HepG2 (cell line): Measurements from ENCODE around the gene RSPRY1. TPM values are rescaled to one million over a fixed set of nuclear protein-coding genes. Genes with fewer than 3 reads are reported as not detected.

Experiments
- CBFB ChIP-seq: sonication (generic); formaldehyde crosslinking; IDR thresholded peaks from 2 replicates; pipeline ENCODE4 v1.4.0; 2020; ENCODE audit warnings: missing genetic modification reagents
- DNMT1 ChIP-seq: sonication (generic); formaldehyde crosslinking; IDR thresholded peaks from 2 replicates; pipeline ENCODE4 v1.5.1; 2020; ENCODE audit warnings: mild to moderate bottlenecking, missing genetic modification reagents
- FOXO1 ChIP-seq: sonication (generic); formaldehyde crosslinking; IDR thresholded peaks from 2 replicates; pipeline ENCODE4 v1.4.0; 2020; ENCODE audit warnings: missing genetic modification reagents
- GATA4 ChIP-seq: sonication (generic); IDR thresholded peaks from 2 replicates; pipeline ENCODE4 v1.6.1; 2016; ENCODE audit warnings: antibody characterized with exemption, low read depth, borderline replicate concordance
- KDM1A ChIP-seq: IDR thresholded peaks from 2 replicates; pipeline ENCODE4 v1.6.1; 2016; ENCODE audit warnings: missing compliant biosample characterization
- KLF11 ChIP-seq: IDR thresholded peaks from 2 replicates; pipeline ENCODE4 v1.6.1; 2016; ENCODE audit warnings: missing compliant biosample characterization
- LCORL ChIP-seq, 2 experiments: fragments of 450-650 bp in 1 of 2; sonication (generic) in 1 of 2; formaldehyde crosslinking in 1 of 2; IDR thresholded peaks; 2 replicates each; pipeline versions ENCODE4 v1.5.0 to v1.6.1; 2017 to 2020; ENCODE audit warnings: antibody characterized with exemption in 1 of 2, missing genetic modification reagents in 1 of 2
- MIXL1 ChIP-seq: IDR thresholded peaks from 2 replicates; pipeline ENCODE4 v1.6.1; 2016
- NCOA2 ChIP-seq: sonication (generic); formaldehyde crosslinking; IDR thresholded peaks from 2 replicates; pipeline ENCODE4 v1.8.0; 2022; ENCODE audit warnings: inconsistent platforms
- NR2F1 ChIP-seq, 2 experiments: fragments of 450-650 bp in 1 of 2; formaldehyde crosslinking in 1 of 2; IDR thresholded peaks; 2 replicates each; pipeline versions ENCODE4 v1.5.0 to v1.6.1; 2016 to 2020; ENCODE audit warnings: mild to moderate bottlenecking in 1 of 2, missing compliant biosample characterization in 1 of 2, missing genetic modification reagents in 1 of 2, moderate library complexity in 1 of 2
- POLR2G ChIP-seq: fragments of 200-400 bp; formaldehyde crosslinking; IDR thresholded peaks from 2 replicates; pipeline ENCODE4 v1.6.1; 2018; ENCODE audit warnings: mild to moderate bottlenecking, low read depth, low read length, moderate library complexity
- RERE ChIP-seq: IDR thresholded peaks from 2 replicates; pipeline ENCODE4 v1.6.1; 2016; ENCODE audit warnings: low read depth, missing genetic modification reagents, missing compliant biosample characterization
- SAFB2 ChIP-seq: sonication (generic); formaldehyde crosslinking; IDR thresholded peaks from 2 replicates; pipeline ENCODE4 v1.5.1; 2020; ENCODE audit warnings: missing genetic modification reagents, low read depth, mild to moderate bottlenecking, borderline replicate concordance
- SALL1 ChIP-seq: sonication (generic); formaldehyde crosslinking; IDR thresholded peaks from 2 replicates; pipeline ENCODE4 v1.8.0; 2022; ENCODE audit warnings: mild to moderate bottlenecking, missing genetic modification reagents
- SKIL ChIP-seq: sonication (generic); formaldehyde crosslinking; IDR thresholded peaks from 2 replicates; pipeline ENCODE4 v1.8.0; 2022; ENCODE audit warnings: missing genetic modification reagents, mild to moderate bottlenecking, moderate library complexity, borderline replicate concordance
- SMAD3 ChIP-seq: sonication (generic); formaldehyde crosslinking; IDR thresholded peaks from 2 replicates; pipeline ENCODE4 v1.4.0; 2020; ENCODE audit warnings: missing genetic modification reagents
- SOX5 ChIP-seq: IDR thresholded peaks from 2 replicates; pipeline ENCODE4 v1.6.1; 2016; ENCODE audit warnings: borderline replicate concordance
- TARDBP ChIP-seq: sonication (generic); formaldehyde crosslinking; IDR thresholded peaks from 2 replicates; pipeline ENCODE4 v1.8.0; 2022; ENCODE audit warnings: mild to moderate bottlenecking, missing genetic modification reagents
- TBL1XR1 ChIP-seq: fragments of 150-350 bp; IDR thresholded peaks from 2 replicates; pipeline ENCODE4 v1.6.1; 2014; ENCODE audit warnings: borderline replicate concordance, low read length; ENCODE audit not compliant: partially characterized antibody
- ZNF331 ChIP-seq: sonication (generic); formaldehyde crosslinking; IDR thresholded peaks from 2 replicates; pipeline ENCODE4 v1.4.0; 2020; ENCODE audit warnings: missing genetic modification reagents
- ZNF569 ChIP-seq: sonication (generic); formaldehyde crosslinking; IDR thresholded peaks from 2 replicates; pipeline ENCODE4 v1.5.0; 2020; ENCODE audit warnings: mild to moderate bottlenecking, missing genetic modification reagents, moderate library complexity, borderline replicate concordance
- ZNF660 ChIP-seq: sonication (generic); formaldehyde crosslinking; IDR thresholded peaks from 2 replicates; pipeline ENCODE4 v1.5.1; 2020; ENCODE audit warnings: mild to moderate bottlenecking, low read depth, missing genetic modification reagents, borderline replicate concordance
- ZNF670 ChIP-seq: sonication (generic); formaldehyde crosslinking; IDR thresholded peaks from 2 replicates; pipeline ENCODE4 v1.8.0; 2022; ENCODE audit warnings: mild to moderate bottlenecking, missing genetic modification reagents, borderline replicate concordance
- polyA plus RNA-seq, 8 experiments: library from polyadenylated mRNA; depleted of rRNA in 3 of 8; stranded (reverse) in 7 of 8; unstranded in 1 of 8; fragments of >200 nt; fragmentation: Illumina TruSeq in 4 of 8; extraction: Trizol in 4 of 8; gene quantifications; 2 replicates each; pipeline versions ENCODE4 v1.2.1 to v1.2.3, GENCODE V29; 2011 to 2016; ENCODE audit warnings: low read depth in 4 of 8, missing spikeins in 1 of 8, mixed read lengths in 1 of 8; ENCODE audit not compliant: insufficient read depth in 1 of 8
- total RNA-seq, 5 experiments: library from RNA; depleted of rRNA; stranded (reverse); fragments of >200 nt; fragmentation: Illumina TruSeq; extraction: Trizol; gene quantifications; 2 replicates each; pipeline ENCODE4 v1.2.3, GENCODE V29; 2016; ENCODE audit warnings: low read depth in 1 of 5
- TF ChIP-seq, protein P1 (sequence below): IDR thresholded peaks from 2 replicates; pipeline ENCODE4 v1.6.1; 2016

The RSPRY1 gene
- total and polyA plus RNA-seq, 2 of the 13 experiments (the other 11 are each of a cell fraction or from before 2014, with no cell fraction given), result 53.4 to 61.0 TPM

DNA sequence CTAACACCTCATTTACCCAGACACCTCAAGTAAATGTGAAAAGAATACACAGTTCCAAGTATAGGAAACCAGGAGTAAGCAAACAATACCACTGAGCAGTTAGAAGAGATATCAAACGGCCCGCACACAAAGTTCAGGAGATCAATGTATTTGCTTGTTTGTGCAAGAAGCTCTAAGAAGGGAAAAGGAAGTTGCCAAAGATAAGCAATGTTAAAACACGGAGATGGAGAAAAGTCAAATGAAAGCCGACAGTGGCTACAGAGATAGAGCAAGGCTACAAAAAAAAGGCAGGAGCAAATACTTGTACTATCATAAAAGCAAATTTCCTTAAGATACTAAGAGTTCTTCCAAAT lies 29.8 kb upstream of the RSPRY1 start (continued):
- TF ChIP-seq SMAD3 (CRISPR knock-in tag), result 0 out of 2 replicates have a peak, but pooled peaks have one; percentile 40
- TF ChIP-seq ZNF331 (CRISPR knock-in tag), result peak; percentile 47; the same call in 1 of the 2 replicates
- no peak for TF ChIP-seq ZNF660 (CRISPR knock-in tag)
- no peak for TF ChIP-seq LCORL (IDR thresholded peaks at IDR 0.05)
- peak; percentile 34; the same call in 1 of the 2 replicates for TF ChIP-seq LCORL (CRISPR knock-in tag; IDR thresholded peaks at IDR 0.05)
- TF ChIP-seq, protein P1, sequence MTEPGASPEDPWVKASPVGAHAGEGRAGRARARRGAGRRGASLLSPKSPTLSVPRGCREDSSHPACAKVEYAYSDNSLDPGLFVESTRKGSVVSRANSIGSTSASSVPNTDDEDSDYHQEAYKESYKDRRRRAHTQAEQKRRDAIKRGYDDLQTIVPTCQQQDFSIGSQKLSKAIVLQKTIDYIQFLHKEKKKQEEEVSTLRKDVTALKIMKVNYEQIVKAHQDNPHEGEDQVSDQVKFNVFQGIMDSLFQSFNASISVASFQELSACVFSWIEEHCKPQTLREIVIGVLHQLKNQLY (CRISPR knock-in tag), result 0 out of 2 replicates have a peak, but pooled peaks have one; percentile 43
- no peak for TF ChIP-seq SAFB2 (CRISPR knock-in tag)
- 0 out of 2 replicates have a peak, but pooled peaks have one; percentile 47 for TF ChIP-seq CBFB
- TF ChIP-seq KDM1A (CRISPR knock-in tag), result no peak
- TF ChIP-seq SOX5, result peak; percentile 63; the same call in 1 of the 2 replicates
- TF ChIP-seq NCOA2, result peak; percentile 83
- peak; percentile 76 for TF ChIP-seq MIXL1 (CRISPR knock-in tag)
- TF ChIP-seq NR2F1 (CRISPR knock-in tag; IDR thresholded peaks at IDR 0.05), result 0 out of 4 replicates have a peak, but pooled peaks of 1 of the 2 experiments have one; percentile 47
- peak; percentile 52; the same call in 1 of the 2 replicates for TF ChIP-seq TARDBP
- 0 out of 2 replicates have a peak, but pooled peaks have one; percentile 69 for TF ChIP-seq GATA4
- TF ChIP-seq RERE (CRISPR knock-in tag), result 0 out of 2 replicates have a peak, but pooled peaks have one; percentile 18
- peak; percentile 78; the same call in 1 of the 2 replicates for TF ChIP-seq ZNF670 (CRISPR knock-in tag)
- TF ChIP-seq TBL1XR1, result no peak
- TF ChIP-seq KLF11 (CRISPR knock-in tag), result peak; percentile 51; the same call in 1 of the 2 replicates
- no peak for TF ChIP-seq DNMT1 (CRISPR knock-in tag)
- peak; percentile 57; the same call in 1 of the 2 replicates for TF ChIP-seq FOXO1 (CRISPR knock-in tag)
- peak; percentile 28; the same call in 1 of the 2 replicates for TF ChIP-seq SALL1
- TF ChIP-seq POLR2G, result no peak
- 0 out of 2 replicates have a peak, but pooled peaks have one; percentile 32 for TF ChIP-seq SKIL
- TF ChIP-seq ZNF569 (CRISPR knock-in tag), result no peak
